B cell (primary cell): ENCODE measurements around the gene EMX2. TPM values are rescaled to one million over a fixed set of nuclear protein-coding genes. Genes with fewer than 3 reads are reported as not detected.

ENCODE experiments used
- ATAC-seq: fragments of 200-7000 bp; cut with Tn5 transposase; one replicate; pipeline ENCODE4 v1.10.0; 2021; ENCODE audit warnings: low read depth, mild to moderate bottlenecking, moderate number of reproducible peaks, moderate library complexity
- CTCF ChIA-PET: fragments of 350-600 bp; sonication (Branson Sonifier 250); formaldehyde crosslinking; loops from one replicate; lab custom pipeline; 2021; ENCODE audit warnings: antibody characterized with exemption, inconsistent platforms; lab: Charles Lee
- POLR2A ChIA-PET: fragments of 350-600 bp; sonication (Branson Sonifier 250); formaldehyde crosslinking; loops from one replicate; lab custom pipeline; 2021; ENCODE audit warnings: antibody characterized with exemption; lab: Charles Lee
- DNase-seq: peaks from one replicate; pipeline ENCODE4 v3.0.0; 2013
- H2AFZ ChIP-seq: 2 replicates; pipeline ENCODE4 v1.6.1; 2012; ENCODE audit warnings: mild to moderate bottlenecking, low read depth, low read length; ENCODE audit not compliant: insufficient read depth, poor library complexity, severe bottlenecking
- H3K27ac ChIP-seq, 2 donors: 1 replicate in 1 of 2; 2 replicates in 1 of 2; pipeline ENCODE4 v1.5.1; 2012 to 2013; ENCODE audit warnings: low read length in 2 of 2, mild to moderate bottlenecking in 2 of 2, moderate library complexity in 1 of 2
- H3K27me3 ChIP-seq, 4 experiments: fragments of 200-600 bp in 1 of 4; sonication (generic) in 1 of 4; replicated peaks in 1 of 4; 1 replicate in 2 of 4; 2 replicates in 2 of 4; pipeline versions ENCODE4 v1.6.1 to v1.7.0; 2013 to 2016; ENCODE audit warnings: low read length in 3 of 4, mild to moderate bottlenecking in 2 of 4, mixed read lengths in 1 of 4, moderate library complexity in 1 of 4; ENCODE audit not compliant: insufficient read depth in 4 of 4, control insufficient read depth in 3 of 4; ENCODE audit errors: control extremely low read depth in 1 of 4
- H3K36me3 ChIP-seq, 2 experiments: replicated peaks in 1 of 2; 1 replicate in 1 of 2; 2 replicates in 1 of 2; pipeline versions ENCODE4 v1.6.1 to v1.7.1; 2013; ENCODE audit warnings: low read length in 1 of 2; ENCODE audit not compliant: insufficient read depth in 2 of 2, control insufficient read depth in 1 of 2; ENCODE audit errors: control extremely low read depth in 1 of 2, extremely low read depth in 1 of 2
- H3K4me1 ChIP-seq, 2 donors: fragments of 200-600 bp in 1 of 2; sonication (generic) in 1 of 2; 1 replicate in 1 of 2; 2 replicates in 1 of 2; pipeline versions ENCODE4 v1.5.1 to v1.6.1; 2013 to 2017; ENCODE audit warnings: low read length in 2 of 2; ENCODE audit not compliant: control insufficient read depth in 2 of 2, insufficient read depth in 2 of 2
- H3K4me2 ChIP-seq: replicated peaks from 2 replicates; pipeline ENCODE3; 2012; ENCODE audit warnings: mild to moderate bottlenecking, low read depth, low read length; ENCODE audit not compliant: poor library complexity, severe bottlenecking
- H3K4me3 ChIP-seq, 5 experiments: fragments of 200-600 bp in 1 of 5; sonication (generic) in 1 of 5; 1 replicate in 3 of 5; 2 replicates in 2 of 5; pipeline versions ENCODE4 v1.5.1 to v1.7.0; 2011 to 2016; ENCODE audit warnings: low read length in 4 of 5, mild to moderate bottlenecking in 4 of 5, low read depth in 2 of 5, control low read depth in 1 of 5, moderate library complexity in 1 of 5; ENCODE audit not compliant: insufficient read depth in 1 of 5; ENCODE audit errors: control extremely low read depth in 1 of 5, extremely low read depth in 1 of 5
- H3K79me2 ChIP-seq: fragments of 200-600 bp; sonication (generic); one replicate; pipeline ENCODE4 v1.6.0; 2016; ENCODE audit warnings: low read length; ENCODE audit not compliant: control insufficient read depth, insufficient read depth
- H3K9ac ChIP-seq: fragments of 200-600 bp; sonication (generic); 2 replicates; pipeline ENCODE4 v1.6.1; 2017; ENCODE audit warnings: mild to moderate bottlenecking, low read length, moderate library complexity
- H3K9me3 ChIP-seq, 3 donors: one replicate each; pipeline versions ENCODE4 v1.6.1 to v1.7.1; 2013; ENCODE audit warnings: low read length in 2 of 3; ENCODE audit not compliant: control insufficient read depth in 2 of 3, insufficient read depth in 1 of 3; ENCODE audit errors: control extremely low read depth in 1 of 3
- H4K20me1 ChIP-seq: 2 replicates; pipeline ENCODE4 v1.6.0; 2012; ENCODE audit warnings: mild to moderate bottlenecking, low read length; ENCODE audit not compliant: insufficient read depth, control insufficient read depth, poor library complexity, severe bottlenecking
- H3K27ac Mint-ChIP-seq: one replicate; pipeline ENCODE4 v1.8.0; 2021; ENCODE audit warnings: mixed read lengths
- H3K27me3 Mint-ChIP-seq: one replicate; pipeline ENCODE4 v1.8.0; 2021; ENCODE audit warnings: mixed read lengths
- H3K4me1 Mint-ChIP-seq: one replicate; pipeline ENCODE4 v1.8.0; 2021; ENCODE audit warnings: mixed read lengths
- H3K4me3 Mint-ChIP-seq: one replicate; pipeline ENCODE4 v1.8.0; 2021; ENCODE audit warnings: mixed read lengths
- H3K9me3 Mint-ChIP-seq: one replicate; pipeline ENCODE4 v1.8.0; 2022; ENCODE audit warnings: mixed read lengths; ENCODE audit not compliant: insufficient read depth
- EZH2 ChIP-seq: IDR thresholded peaks from 2 replicates; pipeline ENCODE4 v1.6.1; 2012; ENCODE audit warnings: borderline replicate concordance, low read depth, mild to moderate bottlenecking, moderate library complexity, low read length; ENCODE audit not compliant: insufficient read depth, poor library complexity, severe bottlenecking
- WGBS: methylation state at CpG from one replicate; pipeline ENCODE4 v1.1.5; 2013; ENCODE audit warnings: missing lambda C conversion rate; ENCODE audit not compliant: insufficient coverage; 5-methylcytosine and 5-hydroxymethylcytosine counted together
- intact Hi-C: fragments of 100-400 bp; cut with micrococcal nuclease; formaldehyde crosslinking; loops from one replicate; pipeline ENCODE4 v1.10.0; 2022
- polyA minus RNA-seq: library from RNA; depleted of rRNA, polyadenylated mRNA; stranded (reverse); fragments of >200 nt; gene quantifications from 2 replicates; pipeline ENCODE4 v1.2.3, GENCODE V29; 2012
- polyA plus RNA-seq: library from polyadenylated mRNA; depleted of rRNA; stranded (reverse); fragments of >200 nt; gene quantifications from 2 replicates; pipeline ENCODE4 v1.2.3, GENCODE V29; 2012
- total RNA-seq, 2 donors: library from RNA; stranded (reverse); fragments of 120-200 nt in 1 of 2; gene quantifications; 1 replicate in 1 of 2; 2 replicates in 1 of 2; pipeline versions ENCODE4 v1.2.3 to v1.2.4, GENCODE V29; 2013 to 2022
- TF ChIP-seq, protein P1 (sequence below): fragments of 200-600 bp; IDR thresholded peaks from one replicate; pipeline ENCODE4 v1.8.0; 2022; ENCODE audit warnings: antibody characterized with exemption, mild to moderate bottlenecking

EMX2 gene
- total RNA-seq (not detected in 2 replicates), polyA plus RNA-seq (not detected in 2 replicates), polyA minus RNA-seq (not detected in 2 replicates)
- total RNA-seq (2013) = 0.07 TPM

DNA sequence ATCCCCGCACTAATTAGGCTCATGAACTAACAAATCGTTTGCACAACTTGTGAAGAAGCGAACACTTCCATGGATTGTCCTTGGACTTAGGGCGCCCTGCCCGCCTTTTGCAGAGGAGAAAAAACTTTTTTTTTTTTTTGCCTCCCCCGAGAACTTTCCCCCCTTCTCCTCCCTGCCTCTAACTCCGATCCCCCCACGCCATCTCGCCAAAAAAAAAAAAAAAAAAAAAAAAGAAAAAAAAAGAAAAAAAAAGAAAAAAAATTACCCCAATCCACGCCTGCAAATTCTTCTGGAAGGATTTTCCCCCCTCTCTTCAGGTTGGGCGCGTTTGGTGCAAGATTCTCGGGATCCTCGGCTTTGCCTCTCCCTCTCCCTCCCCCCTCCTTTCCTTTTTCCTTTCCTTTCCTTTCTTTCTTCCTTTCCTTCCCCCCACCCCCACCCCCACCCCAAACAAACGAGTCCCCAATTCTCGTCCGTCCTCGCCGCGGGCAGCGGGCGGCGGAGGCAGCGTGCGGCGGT is at the start of gene EMX2:
EMX2 (plus strand) TSS at position 41 of the 519 bp plus-strand sequence. CDS start 522 bp downstream, outside the sequence.
- Mint-ChIP-seq H3K27me3 (peaks cover 54% of the 10 kb centered on the region), H3K27ac (no peak within 1 kb of the TSS), H3K4me1 (peaks cover 17% of the 10 kb centered on the region), H3K4me3 (no peak within 1 kb of the TSS), H3K9me3 (no peaks in the 10 kb centered on the region)
- Histone ChIP-seq H3K79me2 (no peaks in the 10 kb centered on the region), H3K9ac (no peak within 1 kb of the TSS), H3K4me1 (peaks cover 14 to 22% of the 10 kb centered on the region in 2 donors), H3K4me2 (peak within 1 kb of the TSS; percentile 20), H2AFZ (peak within 1 kb of the TSS; percentile 28), H3K27ac (no peak within 1 kb of the TSS), H3K36me3 (no peaks in the 10 kb centered on the region), H3K27me3 (peaks cover 0 to 90% (median 48%) of the 10 kb centered on the region in 4 experiments), H3K9me3 (peaks cover 0 to 29% (median 0%) of the 10 kb centered on the region in 3 donors), H4K20me1 (no peaks in the 10 kb centered on the region), H3K4me3 (no peak within 1 kb of the TSS)
- ATAC-seq = no peak
- DNase-seq = no peak
- ChIA-PET POLR2A (no interaction called here), CTCF (no interaction called here)
- TF ChIP-seq, protein P1, sequence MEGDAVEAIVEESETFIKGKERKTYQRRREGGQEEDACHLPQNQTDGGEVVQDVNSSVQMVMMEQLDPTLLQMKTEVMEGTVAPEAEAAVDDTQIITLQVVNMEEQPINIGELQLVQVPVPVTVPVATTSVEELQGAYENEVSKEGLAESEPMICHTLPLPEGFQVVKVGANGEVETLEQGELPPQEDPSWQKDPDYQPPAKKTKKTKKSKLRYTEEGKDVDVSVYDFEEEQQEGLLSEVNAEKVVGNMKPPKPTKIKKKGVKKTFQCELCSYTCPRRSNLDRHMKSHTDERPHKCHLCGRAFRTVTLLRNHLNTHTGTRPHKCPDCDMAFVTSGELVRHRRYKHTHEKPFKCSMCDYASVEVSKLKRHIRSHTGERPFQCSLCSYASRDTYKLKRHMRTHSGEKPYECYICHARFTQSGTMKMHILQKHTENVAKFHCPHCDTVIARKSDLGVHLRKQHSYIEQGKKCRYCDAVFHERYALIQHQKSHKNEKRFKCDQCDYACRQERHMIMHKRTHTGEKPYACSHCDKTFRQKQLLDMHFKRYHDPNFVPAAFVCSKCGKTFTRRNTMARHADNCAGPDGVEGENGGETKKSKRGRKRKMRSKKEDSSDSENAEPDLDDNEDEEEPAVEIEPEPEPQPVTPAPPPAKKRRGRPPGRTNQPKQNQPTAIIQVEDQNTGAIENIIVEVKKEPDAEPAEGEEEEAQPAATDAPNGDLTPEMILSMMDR = no peak
- TF ChIP-seq EZH2 = no peak
- intact Hi-C loops = no loop called here
- 7% methylated on average over 19 of the region's 26 CpGs for WGBS

DNA sequence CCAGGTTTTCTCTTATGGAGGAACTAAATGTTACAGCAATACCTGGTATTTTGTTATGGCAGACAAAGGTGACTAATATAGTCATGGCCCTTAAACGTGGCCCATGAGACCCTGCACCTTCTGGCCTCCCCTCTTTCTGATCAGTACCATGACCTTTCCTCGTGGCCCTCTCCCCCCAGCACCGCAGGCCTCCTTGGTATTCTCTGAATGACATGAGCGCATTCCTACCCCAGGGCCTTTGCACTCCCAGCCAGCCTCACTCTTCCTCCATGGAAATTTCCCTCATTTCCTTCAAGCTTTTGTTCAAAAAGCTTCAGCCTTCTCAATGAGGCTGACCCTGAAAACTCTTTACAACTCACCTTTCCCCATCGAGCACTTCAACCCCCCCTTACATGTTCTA is 46.5 kb upstream of the EMX2 start:
- no peak overlapping the region for H3K9ac ChIP-seq
- no peaks in the 10 kb centered on the region for H3K36me3 ChIP-seq
- Mint-ChIP-seq H3K27ac (no peak overlapping the region), H3K4me1 (no peaks in the 10 kb centered on the region), H3K9me3 (no peaks in the 10 kb centered on the region), H3K27me3 (peaks cover 42% of the 10 kb centered on the region), H3K4me3 (no peak overlapping the region)
- peaks cover 0 to 3% (median 0%) of the 10 kb centered on the region in 3 donors for H3K9me3 ChIP-seq
- CTCF ChIA-PET = interaction anchor here (0.6 to 8.4 kb wide), 17 partner anchors 10 to 964 kb away, joined by 3 to 137 read pairs (median 5); no protein-coding TSS in a partner anchor
- peak; percentile 5 for DNase-seq
- 58% methylated on average over 4 of the region's 5 CpGs for WGBS
- no peak for TF ChIP-seq EZH2
- TF ChIP-seq, protein P1 = no peak
- H4K20me1 ChIP-seq = no peaks in the 10 kb centered on the region
- no peak overlapping the region for H2AFZ ChIP-seq
- no peak overlapping the region for H3K4me2 ChIP-seq
- peaks cover 0 to 6% (median 0%) of the 10 kb centered on the region in 4 experiments for H3K27me3 ChIP-seq
- no peaks in the 10 kb centered on the region for H3K4me1 ChIP-seq
- no peak overlapping the region for H3K27ac ChIP-seq
- POLR2A ChIA-PET = no interaction called here
- H3K79me2 ChIP-seq = no peaks in the 10 kb centered on the region
- intact Hi-C loops = loop anchor here (5.0 kb wide), 1 partner anchor 1046 kb away; no protein-coding TSS in a partner anchor
- no peak for ATAC-seq
- H3K4me3 ChIP-seq = no peak overlapping the region
